WTC11 (cell line): ENCODE data around the gene AJAP1.

Experiments
- ATF6 ChIP-seq: sonication (generic); formaldehyde crosslinking; IDR thresholded peaks from 2 replicates; pipeline ENCODE4 v1.8.1; 2023; ENCODE audit warnings: mild to moderate bottlenecking, missing genetic modification reagents
- CDX4 ChIP-seq: fragments of 250-450 bp; sonication (Bioruptor Pico); IDR thresholded peaks from 2 replicates; pipeline ENCODE4 v1.9.0; 2021; ENCODE audit warnings: moderate library complexity, mild to moderate bottlenecking, inconsistent platforms, borderline replicate concordance
- CTCF ChIP-seq: fragments of 200-600 bp; IDR thresholded peaks from 2 replicates; pipeline ENCODE4 v1.8.0; 2022; ENCODE audit warnings: antibody characterized with exemption
- MAX ChIP-seq: sonication (generic); formaldehyde crosslinking; IDR thresholded peaks from 2 replicates; pipeline ENCODE4 v1.8.0; 2022; ENCODE audit warnings: mild to moderate bottlenecking, missing genetic modification reagents
- MLX ChIP-seq: sonication (generic); formaldehyde crosslinking; IDR thresholded peaks from 2 replicates; pipeline ENCODE4 v1.8.1; 2023; ENCODE audit warnings: mild to moderate bottlenecking, missing genetic modification reagents, moderate library complexity
- NFYB ChIP-seq: sonication (generic); formaldehyde crosslinking; conservative IDR thresholded peaks from 2 replicates; pipeline ENCODE4 v1.8.0; 2022; ENCODE audit warnings: low read depth, missing genetic modification reagents
- NR1H2 ChIP-seq: sonication (generic); formaldehyde crosslinking; IDR thresholded peaks from 2 replicates; pipeline ENCODE4 v1.9.0; 2021; ENCODE audit warnings: mild to moderate bottlenecking, moderate library complexity, missing genetic modification reagents
- SMAD4 ChIP-seq: sonication (generic); formaldehyde crosslinking; IDR thresholded peaks from 2 replicates; pipeline ENCODE4 v1.8.0; 2022; ENCODE audit warnings: mild to moderate bottlenecking, missing genetic modification reagents
- USF1 ChIP-seq: sonication (generic); formaldehyde crosslinking; IDR thresholded peaks from 2 replicates; pipeline ENCODE4 v1.8.0; 2022; ENCODE audit warnings: mild to moderate bottlenecking, missing genetic modification reagents
- ZBTB21 ChIP-seq: sonication (generic); formaldehyde crosslinking; IDR thresholded peaks from 2 replicates; pipeline ENCODE4 v1.8.1; 2023; ENCODE audit warnings: mild to moderate bottlenecking, missing genetic modification reagents, borderline replicate concordance
- ZNF263 ChIP-seq: sonication (generic); formaldehyde crosslinking; IDR thresholded peaks from 2 replicates; pipeline ENCODE4 v1.8.1; 2022; ENCODE audit warnings: low read depth, mild to moderate bottlenecking, moderate library complexity, missing genetic modification reagents

- TF ChIP-seq NR1H2 (CRISPR knock-in tag) (no peak), MLX (no peak), ZBTB21 (CRISPR knock-in tag) (no peak), CDX4 (CRISPR knock-in tag) (no peak), MAX (CRISPR knock-in tag) (no peak), NFYB (CRISPR knock-in tag) (no peak), ZNF263 (no peak), CTCF (no peak), ATF6 (no peak), SMAD4 (CRISPR knock-in tag) (no peak), USF1 (CRISPR knock-in tag) (no peak)
Observed at GRCh38 chr1:4640931-4641330, 13.5 kb upstream of the AJAP1 start.
